GM18519 (cell line): ENCODE results near the gene FAM72D.
"Not testable (repeated sequence)": the region's sequence is repeated elsewhere in the genome, so short reads cannot be mapped to it uniquely, and the experiment has no call there.

ENCODE experiments used
- ATAC-seq: cut with Tn5 transposase; IDR thresholded peaks from one replicate; pipeline ENCODE4 v1.9.1; 2021; ENCODE audit warnings: mild to moderate bottlenecking, moderate library complexity; ENCODE audit not compliant: unreplicated experiment, low FRiP score

Gene FAM72D

DNA sequence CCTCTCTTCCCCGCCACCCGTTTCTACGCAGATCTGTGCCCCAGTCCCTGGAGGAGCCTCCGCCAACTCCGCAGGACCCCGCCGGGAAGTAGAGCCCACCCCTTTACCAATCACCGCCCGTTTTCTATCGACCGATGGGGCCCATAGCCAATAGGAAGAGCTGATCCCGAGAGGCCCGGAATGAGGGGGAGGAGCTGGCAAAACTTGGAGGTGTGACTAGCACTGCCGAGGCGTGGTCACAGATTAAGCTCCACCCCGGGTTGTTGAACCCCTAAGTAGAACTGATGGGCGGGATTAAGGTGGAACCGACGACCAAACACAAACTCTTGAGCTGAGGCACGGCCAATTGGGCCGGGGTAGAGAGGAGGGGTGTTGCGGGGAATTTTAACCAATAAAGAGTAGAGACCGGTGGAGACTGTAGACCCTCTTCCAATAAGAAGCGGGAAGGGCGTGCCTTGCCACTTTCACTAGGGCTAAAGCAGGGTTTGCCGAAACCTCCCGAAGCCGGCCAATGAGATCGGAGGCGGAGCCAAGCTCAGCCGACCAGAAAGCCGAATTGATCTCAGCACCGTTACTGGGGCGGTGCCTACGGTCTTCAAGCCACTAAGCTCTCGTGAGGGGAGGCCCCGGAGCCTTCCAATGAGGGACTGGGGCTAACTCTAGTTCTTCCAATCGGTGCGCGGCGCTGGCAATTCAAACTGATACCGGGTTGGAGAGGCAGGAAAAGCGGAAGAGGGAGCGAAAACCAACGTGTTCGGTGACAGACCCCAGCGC is at the start of gene FAM72D, which contains the start of gene SRGAP2B:
FAM72D (plus strand) TSS at position 691 of the 774 bp plus-strand sequence. CDS start 874 bp downstream, outside the sequence.
SRGAP2B (minus strand) TSS at position 45 of the 774 bp plus-strand sequence. CDS start 2,427 bp downstream, outside the sequence.
- ATAC-seq = peak; percentile 79

DNA sequence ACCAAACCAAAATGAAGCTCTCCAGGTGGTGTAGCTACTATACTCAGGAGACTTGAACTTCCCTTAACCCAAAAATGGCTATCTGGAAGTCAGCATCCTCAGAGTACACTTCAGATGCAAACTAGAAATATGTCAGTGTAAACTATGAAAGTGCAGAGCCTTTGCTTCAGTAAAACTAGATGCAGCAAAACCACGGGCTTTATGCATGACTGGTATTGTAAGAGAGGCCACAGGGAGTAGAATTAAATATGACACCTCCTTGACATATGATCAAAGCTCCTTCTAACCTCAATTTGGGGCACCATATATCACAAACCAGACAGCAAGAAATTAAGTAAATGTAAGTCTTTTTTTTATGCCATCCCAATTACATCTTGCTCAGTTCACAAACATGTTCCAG is 48.2 kb upstream of the FAM72D start:
- not testable (repeated sequence) for ATAC-seq

DNA sequence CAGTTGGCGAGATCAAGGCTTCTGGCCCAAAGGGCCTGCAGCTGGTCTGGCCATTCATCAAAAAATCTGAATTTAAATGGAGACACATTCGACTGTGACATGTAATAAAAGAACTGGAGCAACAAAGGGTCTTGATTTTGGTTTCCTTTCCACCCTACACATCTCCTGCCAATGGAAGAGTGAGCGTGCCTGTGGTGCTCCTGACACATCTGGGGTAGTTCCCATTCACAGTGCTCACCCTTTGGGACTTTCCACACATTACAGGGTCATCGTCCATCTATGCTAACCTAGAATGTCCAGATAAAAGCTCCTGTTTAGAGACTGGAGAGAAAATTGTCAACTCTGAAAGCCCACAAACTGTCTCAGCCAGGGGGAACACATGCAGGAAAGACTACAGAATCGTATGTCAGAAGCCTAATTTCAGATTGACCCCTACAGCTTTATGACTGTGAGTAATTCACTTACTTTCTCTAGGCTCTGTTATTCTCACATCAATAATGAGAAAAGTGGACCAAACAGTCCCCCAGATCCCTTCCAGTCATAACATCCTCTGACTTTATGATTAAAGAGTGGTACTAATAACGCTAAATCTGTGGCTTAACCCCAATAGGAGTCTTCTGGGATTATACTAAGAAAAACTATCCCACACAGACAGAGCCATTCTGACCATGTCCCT is 47.5 kb upstream of the FAM72D start:
- ATAC-seq = not testable (repeated sequence)

DNA sequence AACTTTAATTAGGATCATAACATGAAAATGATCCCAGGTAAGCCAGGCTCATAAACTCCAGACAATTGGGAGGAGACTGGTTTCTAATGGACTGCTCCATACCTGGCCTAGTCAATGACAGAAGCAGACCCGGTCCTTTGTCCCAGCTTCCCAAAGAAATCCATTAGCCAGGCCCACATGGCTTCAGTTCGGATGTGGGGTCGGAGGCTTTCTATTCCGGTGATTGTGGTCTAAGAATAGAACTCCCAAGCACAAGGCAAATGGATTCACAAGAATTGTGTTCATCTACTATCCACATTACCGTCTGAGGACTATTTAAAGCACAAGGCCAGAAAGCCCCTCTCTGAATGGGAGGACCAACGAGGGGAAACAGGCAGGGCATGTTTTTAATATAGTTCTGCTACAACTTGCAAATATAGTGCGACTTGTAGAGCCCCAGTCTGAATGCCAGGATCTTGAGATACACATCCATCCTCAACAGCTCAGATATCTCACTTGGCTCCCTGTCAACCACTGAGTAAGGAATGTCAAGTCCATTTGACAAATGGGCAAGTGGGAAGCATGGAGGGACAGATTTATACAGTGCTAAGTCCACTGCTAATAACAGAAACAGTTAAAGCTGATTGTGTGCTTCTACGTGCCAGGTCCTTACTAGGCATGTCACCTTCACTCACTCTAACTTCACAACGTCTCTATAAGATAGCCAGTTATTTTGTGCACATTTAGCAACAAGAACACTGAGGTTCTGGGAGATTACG is 43.6 kb upstream of the FAM72D start:
- ATAC-seq = not testable (repeated sequence)

DNA sequence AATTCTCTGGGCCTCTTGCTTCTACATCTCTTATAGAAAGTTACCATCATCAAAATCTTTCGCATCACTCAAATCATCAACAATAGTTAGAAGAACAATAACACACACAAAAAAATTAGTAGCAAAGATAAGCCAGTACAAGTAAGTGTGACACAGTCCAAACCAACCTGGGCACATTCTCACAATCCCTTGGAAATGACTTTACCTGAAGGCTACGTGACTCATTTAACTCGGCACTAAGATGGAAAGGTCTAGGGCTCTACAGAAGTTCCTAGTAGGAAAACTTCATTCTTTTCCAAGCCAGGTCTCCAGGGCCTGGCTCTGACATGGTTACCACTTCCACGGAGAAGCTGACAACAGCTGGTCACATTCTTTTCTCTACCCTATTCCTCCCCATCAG is 42.3 kb upstream of the FAM72D start:
- not testable (repeated sequence) for ATAC-seq

DNA sequence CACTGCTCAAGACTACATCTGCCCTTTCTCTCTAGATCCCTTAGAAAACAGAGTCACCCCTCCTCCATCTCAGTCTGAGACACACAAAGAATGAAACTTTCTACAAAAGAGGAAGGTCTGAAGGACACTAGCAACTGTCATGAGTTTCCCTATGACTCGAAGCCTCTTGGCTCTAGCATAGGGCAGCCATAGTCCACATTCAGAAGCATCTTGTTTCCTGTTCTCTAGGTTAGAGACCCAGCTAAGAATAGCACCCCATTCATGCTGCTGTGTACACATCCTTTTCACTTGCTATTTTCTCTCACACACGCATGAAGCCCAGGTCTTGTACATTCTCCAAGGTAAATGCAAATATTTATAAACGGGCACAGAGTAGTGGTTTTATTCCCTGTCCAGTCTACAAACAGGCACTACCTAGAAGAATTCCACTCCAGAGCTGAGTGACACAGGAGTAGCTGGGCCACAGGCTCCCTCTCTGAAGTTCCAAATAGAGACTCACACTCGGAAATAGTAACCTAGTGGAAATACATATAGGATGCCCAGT is 40.5 kb upstream of the FAM72D start:
- peak; percentile 98 for ATAC-seq

DNA sequence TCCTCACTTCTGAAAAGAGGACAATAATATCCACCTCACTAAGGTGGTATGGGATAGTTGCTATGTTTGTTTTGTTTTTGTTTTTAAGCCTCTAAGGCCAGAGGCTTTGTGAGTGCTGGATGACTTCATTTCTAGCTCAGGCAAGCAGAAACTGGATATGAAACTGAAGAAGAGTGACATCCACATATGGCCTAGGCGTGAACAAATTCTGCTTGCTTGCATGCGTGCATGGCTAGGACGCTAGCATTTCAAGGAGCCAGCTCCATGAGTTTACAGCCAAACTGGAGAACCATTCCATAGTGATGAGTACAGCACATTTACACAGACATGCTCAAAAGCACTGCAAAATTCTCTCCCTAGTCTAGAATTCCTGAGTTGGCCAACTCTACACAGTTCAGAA is 37.6 kb upstream of the FAM72D start:
- ATAC-seq = peak; percentile 28

DNA sequence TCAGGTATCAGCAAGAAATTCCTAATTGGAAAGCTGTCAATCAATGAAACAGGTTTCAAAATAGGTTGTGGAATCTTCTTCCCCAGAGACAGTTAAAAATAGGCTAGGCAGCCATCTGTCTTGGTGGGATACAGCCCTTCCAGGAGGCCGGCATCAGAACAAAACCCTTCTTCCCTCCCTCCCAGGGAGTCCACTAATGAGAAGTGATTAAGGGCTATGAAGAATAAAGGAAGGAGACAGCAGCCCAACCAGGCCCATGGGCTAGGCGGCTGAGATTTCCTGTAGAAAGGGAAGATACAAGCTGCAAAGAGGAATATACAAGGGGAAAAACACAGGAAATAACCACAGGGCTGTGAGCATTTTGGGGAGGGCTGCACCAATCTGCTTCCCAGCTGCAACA is 32.5 kb upstream of the FAM72D start:
- ATAC-seq = not testable (repeated sequence)

DNA sequence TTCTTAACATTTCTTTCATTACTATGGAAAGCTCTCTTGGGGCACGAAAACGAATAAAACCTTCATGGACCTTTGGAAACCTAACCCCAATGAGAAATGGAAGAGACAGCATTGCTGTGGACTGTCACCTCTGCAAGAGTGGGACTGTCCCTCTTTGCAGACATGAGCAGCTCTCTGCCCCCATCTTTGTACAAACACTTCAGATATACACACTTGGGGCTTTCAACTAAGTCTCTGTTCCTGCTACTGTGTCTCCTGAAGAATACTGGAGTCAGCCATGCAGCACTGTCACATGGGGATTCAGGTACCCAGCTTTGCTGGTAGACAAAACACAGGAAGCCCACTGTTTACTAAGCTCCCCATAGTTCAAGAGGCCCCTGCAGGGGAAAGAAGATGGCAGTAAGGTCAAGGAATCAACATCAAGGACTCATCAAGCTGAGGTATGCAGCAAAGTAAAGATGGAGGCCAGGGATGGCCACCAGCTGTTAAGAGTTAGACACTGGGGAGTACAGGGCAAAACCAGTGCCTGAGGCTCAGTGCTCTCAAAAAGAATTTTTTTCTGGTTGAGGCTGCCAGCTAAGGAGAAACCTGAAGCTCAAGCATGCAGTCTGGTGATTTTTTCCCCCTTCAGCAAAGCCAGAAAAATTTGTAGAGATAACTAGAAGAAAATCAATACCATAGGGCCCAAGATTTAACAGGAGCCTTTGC is 31.7 kb upstream of the FAM72D start:
- ATAC-seq = not testable (repeated sequence)

DNA sequence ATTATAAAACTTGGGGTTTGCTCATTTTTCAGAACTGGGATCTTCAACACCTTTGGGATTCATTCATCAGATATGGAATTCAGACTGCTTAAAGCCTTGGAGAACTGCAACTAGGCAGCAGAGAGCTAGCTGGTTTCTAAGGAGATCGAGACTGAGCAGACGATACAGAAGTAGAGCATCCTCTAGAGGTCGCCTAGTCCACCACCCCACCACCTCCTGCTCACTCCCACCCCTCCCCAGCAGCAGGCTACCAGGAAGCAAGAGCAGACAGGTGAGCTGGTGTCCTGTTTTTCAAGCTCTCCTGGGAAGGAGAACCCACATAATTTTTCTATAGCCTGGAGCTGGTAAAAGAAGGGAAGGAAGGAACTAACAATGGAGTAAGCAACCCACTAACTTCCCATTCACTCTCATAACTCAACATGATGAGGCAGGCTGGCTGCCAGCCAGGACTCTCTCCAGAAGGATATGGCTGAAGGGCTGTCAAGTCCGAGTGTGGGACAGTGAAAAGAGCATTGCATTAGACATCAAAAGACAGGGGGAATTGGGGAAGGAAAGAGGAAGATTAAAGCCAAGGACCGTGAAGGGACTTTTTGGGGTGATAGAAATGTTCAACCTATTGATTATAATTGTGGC is 30.5 kb upstream of the FAM72D start:
- not testable (repeated sequence) for ATAC-seq

DNA sequence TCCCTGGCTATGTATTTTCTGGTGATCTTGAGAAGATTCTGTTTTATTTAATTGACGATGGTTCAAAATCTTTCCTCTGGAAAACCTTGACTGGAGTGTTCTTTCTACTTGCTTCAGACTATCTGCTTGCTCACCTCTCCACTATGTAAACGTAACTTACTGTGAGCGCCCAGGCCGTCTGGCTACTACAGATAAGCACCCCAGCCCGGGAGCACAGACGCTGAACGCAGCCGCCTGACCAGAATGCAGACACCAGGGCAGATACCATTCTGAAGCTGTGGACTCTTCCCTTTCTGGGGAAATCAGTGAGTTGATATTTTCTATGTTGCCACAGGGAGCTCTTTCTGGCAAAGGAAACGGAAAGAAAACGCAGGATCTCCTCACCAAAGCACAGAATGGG is 29.3 kb upstream of the FAM72D start:
- ATAC-seq = not testable (repeated sequence)

DNA sequence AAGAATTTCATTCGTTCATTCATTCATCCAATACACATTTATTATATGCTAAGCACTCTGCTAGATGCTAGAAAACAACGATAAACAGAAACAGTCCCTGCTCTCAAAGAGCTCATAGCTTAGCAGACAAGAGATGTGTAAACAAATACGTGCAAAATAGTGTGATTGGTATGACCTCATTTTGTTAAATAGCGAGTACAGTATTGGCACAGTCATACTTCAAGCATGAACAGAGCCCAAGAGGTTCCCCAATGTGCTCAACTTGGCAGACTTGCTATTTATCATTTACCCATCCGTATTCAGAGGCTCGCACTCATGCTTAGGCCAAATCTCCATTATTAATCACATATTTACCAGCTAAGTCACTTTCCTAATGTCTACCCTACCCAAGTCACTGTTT is 24.2 kb upstream of the FAM72D start:
- ATAC-seq = not testable (repeated sequence)

DNA sequence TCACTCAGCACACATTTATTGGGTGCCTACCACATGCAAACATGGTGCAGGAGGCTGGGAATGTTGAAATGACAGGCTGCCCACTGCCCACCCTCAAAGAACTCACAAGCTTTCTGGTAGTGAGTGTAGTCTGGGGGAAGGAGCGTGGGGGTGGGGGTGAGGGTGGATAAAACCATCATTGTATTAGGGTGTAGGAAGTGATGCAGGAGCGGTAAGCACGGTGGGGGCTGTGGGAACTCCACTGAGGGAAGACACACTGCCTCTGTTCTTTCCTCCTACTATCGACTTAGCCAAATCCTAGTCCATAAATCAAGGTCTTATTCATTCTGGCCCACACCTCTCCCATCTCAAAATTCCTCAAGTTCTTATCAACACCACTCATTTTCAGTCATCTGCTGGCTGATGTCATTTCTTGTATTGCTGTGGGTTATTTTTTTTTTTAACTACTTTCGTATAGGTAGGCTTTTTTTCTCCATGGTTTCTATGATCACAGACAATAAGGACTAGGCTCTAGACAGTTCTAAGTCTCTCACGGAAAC is 21.7 kb upstream of the FAM72D start:
- ATAC-seq = not testable (repeated sequence)

DNA sequence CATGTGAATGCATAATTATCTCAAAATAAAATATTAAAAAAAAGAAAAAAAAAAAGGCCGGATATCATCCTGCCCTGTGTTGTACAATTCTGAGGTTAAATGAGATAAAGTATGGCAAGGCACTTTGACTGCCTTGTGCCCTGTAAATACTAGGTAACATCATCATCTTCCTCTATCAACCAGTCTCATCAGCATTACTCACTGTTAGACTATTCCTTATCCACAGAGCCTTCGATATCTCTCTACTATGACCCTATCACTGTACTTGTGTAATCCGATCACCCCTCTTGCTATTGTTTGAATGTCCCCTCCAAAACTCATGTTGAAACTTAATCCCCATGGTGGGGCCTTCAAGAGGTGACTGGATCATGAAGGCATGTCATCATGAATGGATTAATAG is 18.9 kb upstream of the FAM72D start:
- ATAC-seq = not testable (repeated sequence)

DNA sequence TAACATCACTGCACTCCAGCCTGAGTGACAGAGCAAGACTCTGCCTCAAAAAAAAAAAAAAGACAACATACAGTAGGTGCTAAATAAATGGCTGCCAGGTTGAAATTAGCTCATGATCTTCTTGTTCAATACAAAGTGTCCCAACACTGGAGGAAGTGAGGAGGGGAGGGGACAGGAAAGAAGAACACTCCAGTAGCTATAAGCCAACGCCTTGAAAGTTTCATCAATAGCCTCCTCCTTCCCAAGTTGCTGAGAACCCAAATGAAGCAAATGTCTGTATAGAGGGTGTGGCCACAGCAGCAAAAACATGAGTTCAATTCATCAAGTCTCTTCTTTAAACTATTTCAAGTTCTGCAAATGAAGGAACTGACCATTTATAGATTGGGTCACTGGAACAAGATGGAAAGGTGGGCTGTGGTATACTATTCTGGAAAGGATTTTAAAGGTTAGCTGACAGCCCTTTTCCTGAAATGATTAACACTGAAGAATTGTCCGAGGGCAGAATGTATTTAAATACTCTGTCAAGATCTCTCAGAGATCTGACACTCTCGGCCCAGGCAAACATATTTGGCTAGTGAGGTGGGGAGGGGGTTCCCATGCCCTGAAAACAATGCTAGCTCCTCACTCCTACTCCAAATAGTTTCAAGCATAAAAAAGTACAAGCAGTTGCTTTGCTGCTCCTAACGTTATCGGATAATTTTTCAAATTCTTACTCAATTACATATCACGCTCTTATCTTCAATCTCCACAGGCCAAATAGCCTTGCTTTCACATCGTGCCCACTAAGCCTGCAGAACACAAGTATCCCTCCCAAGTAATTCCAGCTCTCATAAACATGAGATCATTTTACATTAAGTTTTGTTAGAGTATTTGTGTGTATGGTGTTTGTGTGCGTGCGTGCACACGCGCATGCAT is 17.6 kb upstream of the FAM72D start:
- ATAC-seq = not testable (repeated sequence)

DNA sequence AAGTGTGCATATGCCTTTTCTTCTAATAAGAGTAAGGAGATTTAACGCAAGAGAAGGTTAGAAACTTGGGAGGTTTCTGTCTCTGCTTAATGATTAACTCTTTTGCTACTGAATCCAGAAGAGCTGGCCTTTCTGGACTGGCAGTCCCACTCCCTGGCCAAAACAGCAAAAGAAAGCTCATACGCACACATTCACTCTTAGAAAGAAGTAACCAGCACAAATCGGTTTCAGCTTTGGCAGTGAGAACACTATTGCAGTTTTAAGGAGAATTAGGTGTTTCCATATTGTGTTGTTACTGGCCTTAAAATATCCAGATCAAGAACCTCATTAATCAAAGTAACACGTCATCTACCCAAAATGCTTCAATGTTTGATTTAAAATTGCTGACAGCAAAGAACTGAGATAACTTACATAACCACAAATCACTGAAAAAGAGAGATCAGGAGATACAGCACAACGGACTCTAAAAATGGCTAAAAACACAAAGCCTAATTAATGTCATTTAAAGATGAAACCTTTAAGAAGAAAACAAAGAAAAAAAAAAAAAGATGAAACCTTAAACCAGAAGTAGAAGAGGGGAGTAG is 16.9 kb upstream of the FAM72D start:
- not testable (repeated sequence) for ATAC-seq

DNA sequence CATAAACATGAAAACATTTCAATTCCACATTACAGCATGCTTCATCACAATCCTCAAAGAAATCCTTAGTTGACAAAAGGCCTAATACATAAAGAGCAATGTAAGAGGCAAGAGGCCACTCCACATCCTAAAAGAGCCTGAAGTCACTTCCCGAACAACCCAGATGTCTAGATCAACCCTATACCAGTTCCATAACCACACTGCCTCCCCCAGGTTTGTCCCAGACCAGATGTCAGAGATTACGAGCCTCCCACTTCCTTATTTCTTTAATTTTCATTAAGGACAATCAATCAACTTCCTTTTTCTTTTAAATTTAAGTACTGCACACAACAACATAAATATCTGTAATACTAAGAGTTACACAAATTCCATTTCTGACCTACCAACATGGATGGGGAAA is 16.0 kb upstream of the FAM72D start:
- not testable (repeated sequence) for ATAC-seq

DNA sequence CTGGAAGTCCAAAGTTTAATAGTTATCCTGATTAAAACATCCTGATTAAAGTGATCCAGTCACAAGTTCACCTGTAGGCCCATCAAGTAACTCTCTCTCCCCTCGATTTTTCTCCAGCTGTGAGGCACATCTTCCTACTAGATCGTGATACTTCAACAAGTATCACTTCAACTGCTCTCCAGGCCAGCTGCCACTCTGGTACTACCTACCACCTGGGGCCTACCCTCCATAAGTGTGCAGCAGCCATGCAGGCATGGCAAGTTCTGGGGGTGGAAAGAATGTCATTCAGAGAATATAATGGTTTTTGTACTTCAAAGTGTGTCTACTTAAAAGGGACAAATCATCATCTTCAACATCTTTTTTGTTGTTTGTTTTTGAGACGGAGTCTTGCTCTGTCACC is 15.6 kb upstream of the FAM72D start:
- ATAC-seq = not testable (repeated sequence)
